ENCODE measurements around the gene RAB4A. TPM values are rescaled to one million over a fixed set of nuclear protein-coding genes. Genes with fewer than 3 reads are reported as not detected.
"Not testable (repeated sequence)": the region's sequence is repeated elsewhere in the genome, so short reads cannot be mapped to it uniquely, and the experiment has no call there.

Gene RAB4A
- polyA plus RNA-seq, 3 donors: 21.8 to 32.5 (median 29.4) TPM

DNA sequence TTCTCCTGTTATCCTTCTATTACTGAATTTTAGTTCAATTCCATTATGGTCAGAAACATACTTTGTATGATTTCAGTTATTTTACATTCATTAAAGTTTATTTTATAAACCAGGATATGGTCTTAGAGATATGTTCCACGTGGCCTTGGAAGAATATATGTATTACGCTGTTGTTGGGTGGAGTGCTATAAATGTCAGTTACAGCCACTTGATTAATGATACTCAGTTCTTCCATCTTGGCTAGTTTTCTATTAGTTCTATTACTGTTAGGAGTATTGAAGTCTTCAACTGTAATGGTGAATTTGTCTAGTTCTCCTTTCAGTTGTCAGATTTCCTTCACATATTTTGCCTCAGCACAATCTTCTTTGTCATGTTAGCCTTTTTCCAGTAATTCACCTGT, 45.3 kb downstream of the RAB4A start:
- no peak overlapping the region for H3K27ac ChIP-seq (ENCODE audit: low read depth, low read length)
- 69 to 91% (median 70%) methylated on average over 2 of the region's 2 CpGs for WGBS, 3 donors

DNA sequence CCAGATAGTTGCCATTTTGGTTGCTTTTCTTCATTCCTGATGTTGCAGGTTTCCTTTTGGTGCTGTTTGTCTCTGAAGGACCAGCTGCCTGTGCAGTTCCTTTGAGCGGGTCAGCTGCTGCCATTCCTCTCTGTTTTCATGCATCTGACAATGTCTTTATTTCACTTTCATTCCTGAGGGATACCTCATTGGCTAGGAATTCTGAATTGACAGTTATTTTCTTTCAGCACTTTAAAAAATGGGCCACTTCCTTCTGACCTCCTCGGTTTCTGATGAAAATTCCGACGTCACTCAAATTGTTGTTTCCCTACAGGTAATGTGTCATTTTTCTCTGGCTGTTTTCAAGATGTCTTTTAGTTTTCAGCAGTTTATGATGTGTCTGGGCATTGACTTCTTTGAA, 47.1 kb downstream of the RAB4A start:
- H3K27ac ChIP-seq (ENCODE audit: low read depth, low read length): no peak overlapping the region
- 90 to 96% (median 91%) methylated on average over 4 of the region's 4 CpGs for WGBS, 3 donors

DNA sequence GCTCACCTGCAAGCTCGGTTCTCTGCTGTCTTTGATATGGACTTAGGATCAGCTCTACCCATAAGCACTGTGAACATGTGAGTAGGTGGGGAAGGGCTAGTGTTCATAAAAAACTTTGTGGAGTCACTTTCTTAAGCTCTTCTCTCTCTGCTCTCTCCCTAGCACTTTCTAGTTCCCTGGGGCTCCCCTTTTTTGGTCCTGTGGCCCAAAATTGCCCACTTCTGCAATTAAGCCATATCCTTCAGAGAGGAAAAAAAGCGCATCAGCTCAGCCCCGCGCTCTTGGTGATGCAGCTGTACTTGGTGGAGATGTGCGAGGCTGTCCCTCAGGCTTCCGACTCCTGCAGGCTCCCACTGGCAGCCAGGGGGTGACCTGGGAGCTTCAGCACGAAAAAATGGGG, 48.6 kb downstream of the RAB4A start:
- no peak overlapping the region for H3K27ac ChIP-seq (ENCODE audit: low read depth, low read length)
- WGBS, 3 donors: 94 to 98% (median 95%) methylated on average over 7 of the region's 7 CpGs

DNA sequence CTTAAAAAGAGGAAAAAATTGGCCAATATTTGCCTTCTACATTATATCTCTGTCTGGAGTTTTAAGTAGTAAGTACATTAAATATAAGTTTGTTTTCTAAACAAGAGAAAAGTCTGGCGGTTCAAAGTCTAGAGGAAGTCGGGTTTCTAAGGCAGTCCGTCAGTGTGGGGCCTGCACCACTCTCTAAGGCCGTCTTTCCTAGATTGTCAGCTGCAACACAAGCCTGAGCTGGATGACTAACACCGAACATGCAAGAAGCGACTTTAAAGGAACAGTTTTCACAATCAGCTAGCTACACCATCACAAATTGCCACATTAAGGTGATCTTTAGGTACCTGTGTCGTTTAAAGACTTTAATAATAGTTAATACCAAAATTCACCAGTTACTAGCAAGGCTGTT, 52.3 kb downstream of the RAB4A start:
- WGBS, 3 donors: 87 to 92% (median 91%) methylated on average over 7 of the region's 7 CpGs
- no peak overlapping the region for H3K27ac ChIP-seq (ENCODE audit: low read depth, low read length)

DNA sequence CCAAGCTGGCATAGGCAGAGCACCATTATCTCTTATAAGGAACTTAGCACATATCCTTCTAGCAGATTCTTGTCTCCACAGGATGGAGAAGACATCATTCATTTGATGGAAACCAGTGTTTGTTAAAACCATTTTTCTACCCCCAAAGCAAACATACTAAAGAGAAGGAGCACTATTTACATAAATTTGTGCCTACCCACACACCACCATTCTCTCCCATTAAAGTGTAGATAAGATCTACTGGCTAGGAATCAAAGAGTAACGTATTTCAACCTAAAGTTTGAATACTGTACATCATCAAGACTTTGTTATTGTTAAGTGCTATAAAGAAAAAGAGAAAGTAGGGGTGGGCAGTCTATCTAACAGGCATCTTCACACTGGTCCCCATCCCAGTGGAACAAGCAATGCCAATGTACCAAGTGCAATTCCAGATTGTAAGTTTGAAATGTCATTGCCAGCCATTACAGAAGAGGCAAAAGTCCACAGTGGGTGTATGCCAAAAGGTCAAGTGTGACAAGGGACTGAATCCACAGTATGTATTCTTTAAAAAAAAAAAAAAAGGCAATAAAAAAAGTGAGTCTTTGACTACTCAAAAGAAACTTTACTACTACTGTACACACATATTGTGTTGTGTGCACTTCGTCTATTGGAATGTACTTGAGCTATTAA, 53.1 kb downstream of the RAB4A start:
- no peak overlapping the region for H3K27ac ChIP-seq (ENCODE audit: low read depth, low read length)
- 91 to 97% (median 93%) methylated on average over 2 of the region's 2 CpGs for WGBS, 3 donors

DNA sequence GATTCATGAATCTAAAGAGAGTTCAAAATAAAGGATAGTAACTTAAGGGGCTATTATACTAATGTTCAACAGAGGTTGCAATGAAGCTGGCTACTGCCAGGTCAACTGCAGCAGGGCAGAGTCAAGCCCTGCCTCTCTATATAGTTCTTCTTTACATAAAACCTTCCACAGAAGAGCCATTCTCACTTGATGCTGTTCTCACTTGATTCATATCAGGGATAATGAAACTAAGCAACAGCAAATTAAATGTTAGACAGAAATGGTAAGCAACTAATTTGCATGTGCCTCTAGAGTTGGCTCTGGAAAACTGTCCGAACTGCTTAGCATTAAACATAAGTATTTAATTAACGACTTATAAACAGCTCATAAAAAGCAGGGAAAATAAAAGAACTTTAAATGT, 54.5 kb downstream of the RAB4A start:
- WGBS, 3 donors: 60 to 89% (median 74%) methylated on average over 2 of the region's 2 CpGs
- H3K27ac ChIP-seq (ENCODE audit: low read depth, low read length): no peak overlapping the region

DNA sequence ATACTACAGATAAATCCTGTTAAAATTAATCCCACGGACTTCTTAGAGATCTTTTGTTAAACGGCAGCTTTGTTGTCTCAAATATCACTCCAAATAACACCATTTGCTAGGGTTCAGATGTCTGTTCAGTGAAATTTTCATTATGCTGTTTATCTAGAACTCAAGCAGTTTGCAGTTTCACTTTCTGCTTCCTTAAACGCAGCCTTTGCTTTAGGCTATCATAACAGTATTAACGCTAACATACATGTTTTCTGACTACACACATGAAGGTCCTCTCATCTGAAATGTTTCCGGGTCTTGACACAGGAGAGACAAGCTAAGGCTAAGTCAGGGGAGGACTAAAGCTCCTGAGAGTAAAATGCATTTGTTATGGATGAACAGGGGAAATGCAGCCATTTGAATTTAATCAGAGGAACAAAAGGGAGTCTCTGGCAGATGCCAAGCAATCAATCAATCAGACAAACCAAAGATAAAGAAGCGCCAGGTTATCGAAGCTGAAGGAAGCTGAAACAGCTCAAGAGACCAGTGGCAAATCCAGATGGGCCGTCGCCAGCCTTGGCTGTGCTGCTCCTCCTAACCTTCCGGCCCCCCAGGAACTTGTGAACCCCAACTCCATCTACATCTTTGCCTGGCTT, 55.1 kb downstream of the RAB4A start:
- WGBS, 3 donors: 48 to 75% (median 74%) methylated on average over 10 of the region's 10 CpGs
- no peak overlapping the region for H3K27ac ChIP-seq (ENCODE audit: low read depth, low read length)

DNA sequence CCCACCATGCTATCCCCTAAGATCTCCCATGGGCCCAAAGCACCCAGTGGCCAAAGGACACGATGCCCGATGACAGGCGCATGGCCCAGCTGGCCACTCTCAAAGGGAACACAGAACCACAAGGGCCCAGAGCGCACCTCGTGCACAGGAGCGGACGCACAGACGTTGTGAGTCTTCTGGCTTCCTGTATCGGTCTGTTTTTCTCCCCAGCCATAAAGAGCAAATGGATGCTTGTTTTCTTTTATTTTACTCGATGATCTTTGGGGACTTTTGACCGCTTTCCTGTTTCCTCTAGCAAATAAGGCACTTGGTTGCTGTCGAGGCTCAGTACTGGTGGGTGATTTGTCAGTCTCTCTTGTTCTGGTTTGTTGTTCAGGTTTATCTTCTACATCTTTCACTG, 55.7 kb downstream of the RAB4A start:
- no peak overlapping the region for H3K27ac ChIP-seq (ENCODE audit: low read depth, low read length)
- WGBS, 3 donors: 92 to 97% (median 94%) methylated on average over 12 of the region's 12 CpGs

DNA sequence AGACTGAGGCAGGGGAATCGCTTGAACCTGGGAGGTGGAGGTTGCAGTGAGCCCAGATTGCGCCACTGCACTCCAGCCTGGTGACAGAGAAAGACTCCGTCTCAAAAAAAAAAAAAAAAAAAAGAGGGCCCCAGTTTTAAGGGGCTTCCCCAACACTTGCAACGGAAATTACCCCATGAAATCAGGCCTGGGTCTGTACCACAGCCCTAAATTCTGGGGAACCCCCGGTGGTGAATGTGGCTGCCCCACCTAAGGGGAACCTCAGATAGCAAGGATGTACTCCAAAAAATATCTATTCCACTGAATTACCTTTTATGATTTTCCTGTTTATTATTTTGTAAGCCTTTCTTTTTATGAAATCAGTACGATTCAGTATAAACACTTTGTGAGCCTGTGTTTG, 56.9 kb downstream of the RAB4A start:
- H3K27ac ChIP-seq (ENCODE audit: low read depth, low read length): not testable (repeated sequence)
- 83 to 93% (median 83%) methylated on average over 6 of the region's 6 CpGs for WGBS, 3 donors

DNA sequence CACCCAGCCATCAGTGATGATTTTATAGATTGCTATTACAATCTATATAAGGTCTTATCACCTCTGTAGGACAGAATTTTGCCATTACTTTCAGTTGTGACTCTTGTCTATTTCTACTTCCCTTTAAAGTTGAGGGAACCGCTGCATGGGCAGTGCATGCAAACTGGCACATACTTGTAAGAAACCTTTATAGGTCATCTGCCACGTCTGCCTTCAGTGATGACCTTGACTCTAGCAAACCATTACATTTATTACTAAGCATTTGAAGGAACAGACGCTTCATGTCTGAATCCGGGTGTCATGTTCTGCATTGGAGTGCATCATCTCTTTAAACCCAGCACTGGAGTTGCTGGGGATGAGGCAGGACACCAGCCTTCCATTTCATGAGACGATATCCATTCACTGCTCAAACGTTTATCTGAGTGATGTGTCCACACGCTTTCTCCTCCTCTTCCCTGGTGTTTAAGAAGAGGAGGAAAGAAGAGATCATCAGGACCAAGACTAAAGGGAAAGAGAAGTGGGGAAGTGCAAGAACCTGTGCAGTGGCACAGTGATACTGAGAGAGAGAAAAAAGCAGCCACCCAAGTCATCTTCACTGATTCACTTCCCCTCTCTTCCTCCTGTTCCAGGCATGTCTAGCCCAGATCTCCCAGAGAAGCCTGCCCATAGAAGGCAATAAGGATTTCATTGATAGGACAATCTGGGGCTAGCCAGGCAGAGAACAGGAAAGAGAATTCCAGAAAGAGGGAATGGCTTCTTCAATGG, 57.9 kb downstream of the RAB4A start:
- 77 to 88% (median 82%) methylated on average over 7 of the region's 7 CpGs for WGBS, 3 donors
- no peak overlapping the region for H3K27ac ChIP-seq (ENCODE audit: low read depth, low read length)

DNA sequence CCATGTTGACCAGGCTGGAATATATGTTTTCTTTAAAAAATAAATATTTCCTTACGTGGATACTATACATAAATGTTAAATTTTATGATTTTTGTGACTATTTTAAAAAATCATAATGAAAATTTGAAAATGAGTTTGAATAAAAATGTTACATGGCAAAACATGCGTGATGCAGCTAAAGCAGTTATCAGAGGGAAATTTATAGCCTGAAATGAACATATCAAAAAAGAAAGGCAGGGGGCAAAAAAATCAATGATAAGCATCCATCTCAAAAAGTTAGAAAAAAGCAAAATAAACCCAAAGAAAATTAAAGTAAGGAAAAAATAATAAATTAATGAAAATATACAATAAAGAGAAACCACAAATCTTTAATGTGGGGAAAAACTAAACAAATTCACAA, 63.4 kb downstream of the RAB4A start:
- 69 to 99% (median 97%) methylated on average over 2 of the region's 2 CpGs for WGBS, 3 donors
- H3K27ac ChIP-seq (ENCODE audit: low read depth, low read length): no peak overlapping the region

DNA sequence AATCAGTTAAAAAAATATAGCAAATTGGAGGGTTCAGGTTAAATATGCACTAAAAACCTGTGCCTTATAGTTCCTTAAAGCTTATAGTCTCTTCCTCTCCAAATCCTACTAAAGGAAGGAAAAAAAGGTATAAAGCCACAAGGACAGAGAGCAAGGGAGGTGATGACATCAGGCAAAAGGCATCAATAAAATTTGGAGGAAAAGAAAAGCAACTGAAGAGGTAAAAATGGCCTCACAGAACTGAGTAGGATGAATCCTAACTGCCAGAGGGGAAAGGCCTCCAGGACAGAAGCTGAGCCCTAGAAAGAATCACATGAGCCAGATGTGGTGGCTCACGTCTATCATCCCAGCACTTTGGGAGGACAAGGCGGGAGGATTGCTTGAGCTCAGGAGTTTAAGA, 63.8 kb downstream of the RAB4A start:
- WGBS, 3 donors: 94 to 100% (median 100%) methylated on average over 2 of the region's 2 CpGs
- H3K27ac ChIP-seq (ENCODE audit: low read depth, low read length): no peak overlapping the region

DNA sequence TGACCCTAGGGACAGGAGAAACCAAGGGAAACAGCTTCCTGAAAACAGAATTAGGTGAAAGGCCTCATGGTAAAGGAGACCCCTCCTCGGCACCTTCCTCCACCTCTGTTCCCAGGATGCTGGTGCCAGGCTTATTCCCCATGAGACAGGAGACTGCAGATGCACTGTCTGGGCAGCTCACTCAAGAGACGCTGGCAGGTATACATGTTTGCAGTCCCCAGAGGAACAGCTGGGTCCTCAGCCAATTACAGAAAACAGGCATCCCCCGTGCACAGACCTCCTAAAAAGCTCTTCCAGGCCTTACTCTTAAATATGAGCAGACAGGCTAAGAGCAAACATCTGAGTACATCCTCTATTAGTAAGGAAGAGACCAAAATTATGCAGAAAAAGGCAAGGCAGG, 65.4 kb downstream of the RAB4A start:
- WGBS, 3 donors: 79 to 85% (median 84%) methylated on average over 3 of the region's 3 CpGs
- H3K27ac ChIP-seq (ENCODE audit: low read depth, low read length): no peak overlapping the region

DNA sequence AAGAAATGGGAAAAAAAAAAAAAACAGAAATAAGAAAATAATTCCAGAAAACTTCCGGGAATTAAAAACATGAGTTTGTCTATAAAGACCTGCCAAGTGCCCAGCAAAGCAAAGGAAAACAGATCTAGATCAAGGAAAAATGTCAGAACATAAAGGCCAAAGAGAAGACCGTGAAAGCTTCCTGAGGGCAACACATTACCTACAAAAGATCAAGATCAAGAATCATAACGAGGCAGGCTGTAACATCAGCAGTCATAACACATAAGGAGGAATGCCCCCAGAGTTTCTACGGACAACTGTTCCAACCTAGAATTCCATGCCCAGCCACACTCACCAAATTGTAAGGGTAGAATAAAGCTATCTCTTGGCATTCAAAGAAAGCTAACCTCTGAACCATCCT, 68.2 kb downstream of the RAB4A start:
- WGBS, 3 donors: 92 to 96% (median 96%) methylated on average over 4 of the region's 4 CpGs

DNA sequence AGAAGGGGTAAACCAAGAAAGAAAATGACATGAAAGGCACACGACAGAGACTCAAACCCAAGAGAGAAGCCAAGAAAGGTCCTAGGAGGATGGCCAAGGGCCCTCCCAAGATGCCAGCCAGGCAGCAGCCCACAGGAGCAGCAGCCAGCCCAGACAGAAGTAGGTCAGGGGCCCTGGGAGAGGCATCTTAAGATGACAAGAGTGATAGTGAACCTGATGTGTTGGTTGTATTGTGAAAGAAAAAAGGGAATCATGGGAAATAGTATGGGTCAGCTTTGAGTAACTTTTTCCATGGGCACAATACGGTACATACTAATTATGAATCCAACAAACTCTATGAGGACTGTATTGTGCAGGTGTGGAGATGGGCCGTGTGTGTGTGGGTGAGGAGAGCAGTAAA, 68.6 kb downstream of the RAB4A start:
- no peak overlapping the region for H3K27ac ChIP-seq (ENCODE audit: low read depth, low read length)
- WGBS, 3 donors: 87 to 93% (median 93%) methylated on average over 3 of the region's 3 CpGs

More for the DNA sequence above, 68.2 kb downstream of the RAB4A start:
- H3K27ac ChIP-seq (ENCODE audit: low read depth, low read length): no peak overlapping the region

DNA sequence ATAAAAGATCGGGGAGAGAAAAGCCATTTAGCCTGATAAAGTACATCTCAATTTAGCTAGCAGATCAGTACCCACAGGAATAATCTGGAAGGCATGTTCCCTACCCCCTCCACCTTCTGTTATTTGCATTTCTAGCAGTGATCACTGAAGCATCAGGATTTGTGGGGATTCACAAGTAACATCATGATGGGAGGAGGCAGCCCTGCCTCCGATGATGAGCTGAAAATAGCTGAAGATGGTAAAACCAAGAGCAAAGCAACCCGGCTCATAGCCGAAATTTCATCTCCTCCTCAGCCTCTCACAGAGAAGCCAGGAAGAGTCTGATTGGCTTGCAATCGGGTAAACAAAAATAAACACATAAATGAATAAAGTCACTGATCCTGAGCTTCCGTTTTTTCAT, 69.6 kb downstream of the RAB4A start:
- no peak overlapping the region for H3K27ac ChIP-seq (ENCODE audit: low read depth, low read length)
- whole genome bisulfite sequencing, 3 donors: 93% methylated on average over 6 of the region's 6 CpGs

DNA sequence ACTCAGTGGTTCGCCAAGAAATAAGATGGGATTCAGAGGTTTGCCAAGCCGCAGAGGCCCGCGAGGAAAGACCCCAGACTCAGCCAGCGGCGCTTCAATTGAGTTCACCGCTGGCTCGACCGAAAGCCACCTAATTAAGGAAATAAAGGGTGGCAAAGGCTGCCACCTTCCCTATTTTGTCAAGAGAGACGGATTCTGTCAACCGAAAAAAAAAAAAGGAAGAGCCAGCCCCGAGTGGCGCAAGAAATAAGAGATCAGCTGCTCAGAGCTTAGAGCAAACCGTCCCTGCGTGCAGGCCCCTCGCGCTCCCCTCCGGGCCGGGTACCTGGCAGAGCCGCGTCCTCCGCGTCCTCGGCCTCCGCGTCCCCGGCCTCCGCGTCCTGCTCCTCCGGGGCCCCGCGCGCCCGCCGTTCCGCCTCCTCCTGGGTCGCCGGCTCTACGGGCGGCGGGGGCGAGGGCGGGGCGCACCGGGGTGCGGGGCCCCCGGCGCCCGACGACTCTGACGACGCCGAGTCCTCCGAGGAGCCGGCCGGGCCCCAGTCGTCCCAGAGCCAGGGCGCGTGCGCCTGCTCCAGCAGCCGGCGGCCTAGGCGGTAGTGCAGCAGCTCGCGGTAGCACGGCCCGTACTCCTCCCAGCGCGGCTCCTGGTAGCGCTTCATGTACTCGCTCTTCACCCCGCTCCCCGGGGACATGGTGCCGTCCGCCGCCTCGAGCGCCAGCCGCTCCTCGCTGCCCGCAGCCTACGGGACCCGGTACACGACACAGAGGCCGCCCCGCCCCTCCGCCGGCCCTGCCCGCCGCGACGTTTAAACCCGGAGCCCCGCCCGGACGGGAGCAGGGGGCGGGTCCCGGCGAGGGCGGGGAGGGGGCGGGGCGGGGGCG, 71.1 kb downstream of the RAB4A start:
- H3K27ac ChIP-seq (ENCODE audit: low read depth, low read length): no peak overlapping the region
- 0 to 1% (median 0%) methylated on average over 84 to 103 of the region's 103 CpGs for WGBS, 3 donors

DNA sequence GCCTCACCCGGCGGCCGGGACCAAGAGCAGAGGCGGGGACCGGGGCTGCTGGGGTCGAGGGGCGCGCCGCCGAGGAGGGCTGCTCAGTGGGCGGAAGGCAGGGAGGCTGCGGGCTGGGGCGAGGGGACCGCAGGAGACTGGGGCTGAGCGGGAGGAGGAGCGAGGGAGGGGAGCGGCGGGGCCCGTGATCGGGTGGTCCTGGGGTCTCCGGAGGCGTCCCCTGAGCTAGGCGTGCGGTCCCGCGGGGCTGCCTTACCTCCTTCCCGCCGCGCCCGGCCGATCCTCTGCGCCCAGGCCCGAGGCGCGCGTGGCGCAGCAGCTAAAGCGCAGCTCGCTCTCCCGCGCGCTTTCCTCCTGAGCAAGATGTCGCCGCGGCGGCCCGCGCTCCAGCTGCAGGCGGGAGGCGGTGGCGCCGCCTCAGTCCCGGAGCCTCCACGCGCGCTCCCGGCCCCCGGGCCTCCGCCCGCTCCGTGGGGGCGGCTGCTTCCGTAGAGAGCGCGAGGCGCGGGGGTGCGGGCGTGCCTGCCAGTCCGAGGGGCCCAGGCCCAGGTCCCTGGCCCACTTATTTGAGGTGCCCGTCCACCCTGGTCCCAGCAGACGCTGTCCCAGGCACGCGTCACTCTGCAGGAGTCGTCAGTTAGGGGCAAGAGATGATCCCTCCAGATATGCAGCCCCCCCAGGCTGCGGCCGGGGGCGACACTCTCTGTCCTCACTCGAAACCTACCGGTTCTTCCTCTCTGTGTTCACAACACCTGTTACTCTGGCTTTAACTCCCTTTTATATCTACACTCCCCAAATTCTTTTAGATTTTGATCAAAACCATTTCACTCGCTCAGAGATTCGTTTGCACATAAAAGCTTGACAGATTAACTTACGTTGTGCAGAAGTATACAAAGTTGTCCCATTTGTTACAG, 72.0 kb downstream of the RAB4A start, which contains the start of gene CCSAP:
TSS of gene CCSAP (minus strand) at position 392 of the 914 bp plus-strand sequence. CDS start 582 bp downstream, outside the sequence.
- 0 to 1% (median 1%) methylated on average over 67 to 78 of the region's 83 CpGs for WGBS, 3 donors

More for the DNA sequence above, 72.0 kb downstream of the RAB4A start, which contains the start of gene CCSAP:
- no peak within 1 kb of the TSS for H3K27ac ChIP-seq (ENCODE audit: low read depth, low read length)
